Heart right ventricle (tissue), 16 donors: ENCODE measurements around the gene GLS2. TPM values are rescaled to one million over a fixed set of nuclear protein-coding genes. Genes with fewer than 3 reads are reported as not detected.
A peak's percentile ranks its signal among the peaks of the same experiment; 100 is the strongest.

Experiments
- ATAC-seq, 8 donors: fragments of 200-7000 bp; cut with Tn5 transposase; one replicate each; pipeline ENCODE4 v1.9.1; 2020; ENCODE audit warnings: mild to moderate bottlenecking in 8 of 8, moderate library complexity in 8 of 8, moderate number of reproducible peaks in 1 of 8
- DNase-seq, 2 donors: peaks; one replicate each; pipeline ENCODE4 v3.0.0-alpha.2; 2020
- H3K27ac ChIP-seq, 10 donors: fragments of 200-600 bp; sonication (generic) in 2 of 10; one replicate each; pipeline versions ENCODE4 v1.5.0 to v1.8.0; 2020 to 2022; ENCODE audit warnings: mild to moderate bottlenecking in 3 of 10
- H3K27me3 ChIP-seq, 7 donors: fragments of 200-600 bp; one replicate each; pipeline ENCODE4 v1.8.0; 2021 to 2022; ENCODE audit warnings: mild to moderate bottlenecking in 2 of 7
- H3K36me3 ChIP-seq, 9 donors: fragments of 200-600 bp; sonication (generic) in 1 of 9; one replicate each; pipeline versions ENCODE4 v1.5.0 to v1.8.0; 2020 to 2022; ENCODE audit warnings: mild to moderate bottlenecking in 2 of 9
- H3K4me1 ChIP-seq, 9 donors: fragments of 200-600 bp; sonication (generic) in 1 of 9; one replicate each; pipeline versions ENCODE4 v1.5.0 to v1.8.0; 2020 to 2022; ENCODE audit warnings: mild to moderate bottlenecking in 4 of 9
- H3K4me3 ChIP-seq, 10 donors: fragments of 200-600 bp; sonication (generic) in 2 of 10; one replicate each; pipeline versions ENCODE4 v1.5.0 to v1.8.0; 2020 to 2022; ENCODE audit warnings: mild to moderate bottlenecking in 7 of 10, moderate library complexity in 2 of 10
- H3K9me3 ChIP-seq, 11 donors: fragments of 200-600 bp in 10 of 11; sonication (generic) in 2 of 11; one replicate each; pipeline versions ENCODE4 v1.5.0 to v1.8.0; 2013 to 2022; ENCODE audit warnings: mild to moderate bottlenecking in 2 of 11, control low read depth in 1 of 11, moderate library complexity in 1 of 11
- CTCF ChIP-seq, 9 donors: fragments of 200-600 bp; sonication (generic) in 2 of 9; IDR thresholded peaks; one replicate each; pipeline versions ENCODE4 v1.5.0 to v1.8.0; 2021 to 2022; ENCODE audit warnings: antibody characterized with exemption in 9 of 9, mild to moderate bottlenecking in 5 of 9, moderate library complexity in 1 of 9
- WGBS, 2 donors: extraction: QIAGEN DNeasy Blood & Tissue Kit; methylation state at CpG; one replicate each; pipeline ENCODE4 v1.1.7; 2013; ENCODE audit warnings: inconsistent platforms in 1 of 2; 5-methylcytosine and 5-hydroxymethylcytosine counted together
- intact Hi-C, 10 donors: fragments of 100-400 bp; cut with DNase I; formaldehyde crosslinking; loops; one replicate each; pipeline versions ENCODE4 v1.11.1 to v1.14.2; 2022
- polyA plus RNA-seq, 2 donors: library from polyadenylated mRNA; stranded (reverse); fragments of 200-250 nt; gene quantifications; one replicate each; pipeline ENCODE4 v1.2.3, GENCODE V29; 2013
- total RNA-seq, 10 donors: library from RNA; stranded (reverse); fragmentation: NEBNext Ultra II Directional in 3 of 10; extraction: Animal tissue kit (Norgen Biotek cat#: 25700) in 3 of 10; gene quantifications; one replicate each; pipeline versions ENCODE4 v1.2.1 to v1.2.4, GENCODE V29; 2021 to 2023
- donor health status: Arrhythmogenic right ventricular cardiomyopathy.
- donor health status: ischemic (EF 13 %, LVEDD 7.1; RV severe dilation, severe dysfunction).
- donor health status: healthy with polysubstance abuse.
- donor health status: DM: no; HTN: yes; CAD: no.
- donor health status: DM: no; HTN: no; CAD: no.
- donor health status: ischemic (EF 25% LVEDD 6.9; RV normal size, moderate dysfunction).
- donor health status: ischemic (EF 25% LVEDD 5.7; RV mildly dilated, moderate dysfunction).
- donor health status: healthy.
- donor health status: DM: yes; HTN: yes; CAD: no.
- donor health status: Ischemic cardiomyopathy.
- donor health status: ischemic (EF 35%, LVEDD 5.7; RV mildly dilated, moderate dysfunction).
- donor health status: nonischemic (EF 11% LVEDD 7.7; RV severe dilation, severe dysfunction).
- donor health status: DM: yes; HTN: yes; CAD: no.
- donor health status: PGD.
- donor health status: ischemic (EF 29% LVEDD 5.4; RV normal size, mild dysfunction).
- donor health status: nonischemic (EF 23%, LVEDD 6.1; RV moderate dilation, normal function).

The GLS2 gene
- total and polyA plus RNA-seq, 12 donors: 0.19 to 1.4 (median 0.52) TPM

DNA sequence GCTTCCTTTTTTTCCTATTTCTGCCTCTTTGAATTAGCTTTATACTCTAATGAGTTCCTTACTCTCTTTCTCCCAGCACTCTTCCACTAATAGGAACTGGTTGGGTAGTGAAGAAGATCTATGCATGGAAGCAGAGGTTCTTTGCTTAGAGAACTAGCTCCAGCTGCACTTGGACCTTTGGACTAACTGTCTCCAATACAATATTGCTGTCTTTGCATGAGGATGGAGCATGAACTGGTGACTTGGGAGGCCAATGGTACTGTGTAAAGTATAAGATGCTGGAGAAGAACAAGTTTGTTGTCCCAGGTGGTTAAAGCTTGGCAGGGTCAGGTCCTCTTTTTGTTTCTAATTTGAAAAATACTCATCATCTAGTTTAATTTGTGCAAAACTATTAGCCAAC lies 2.4 kb upstream of the GLS2 start:
- no peaks in the 10 kb centered on the region for H3K36me3 ChIP-seq
- H3K4me3 ChIP-seq: no peak overlapping the region
- H3K27ac ChIP-seq: no peak overlapping the region
- peaks cover 0 to 58% (median 0%) of the 10 kb centered on the region in 7 donors for H3K27me3 ChIP-seq
- ATAC-seq (no peak), DNase-seq (no peak)
- peaks cover 0 to 21% (median 12%) of the 10 kb centered on the region in 9 donors for H3K4me1 ChIP-seq
- TF ChIP-seq CTCF (IDR thresholded peaks at IDR 0.05): no peak
- intact Hi-C loops: no loop called here
- H3K9me3 ChIP-seq: peaks cover 0 to 4% (median 0%) of the 10 kb centered on the region in 11 donors

DNA sequence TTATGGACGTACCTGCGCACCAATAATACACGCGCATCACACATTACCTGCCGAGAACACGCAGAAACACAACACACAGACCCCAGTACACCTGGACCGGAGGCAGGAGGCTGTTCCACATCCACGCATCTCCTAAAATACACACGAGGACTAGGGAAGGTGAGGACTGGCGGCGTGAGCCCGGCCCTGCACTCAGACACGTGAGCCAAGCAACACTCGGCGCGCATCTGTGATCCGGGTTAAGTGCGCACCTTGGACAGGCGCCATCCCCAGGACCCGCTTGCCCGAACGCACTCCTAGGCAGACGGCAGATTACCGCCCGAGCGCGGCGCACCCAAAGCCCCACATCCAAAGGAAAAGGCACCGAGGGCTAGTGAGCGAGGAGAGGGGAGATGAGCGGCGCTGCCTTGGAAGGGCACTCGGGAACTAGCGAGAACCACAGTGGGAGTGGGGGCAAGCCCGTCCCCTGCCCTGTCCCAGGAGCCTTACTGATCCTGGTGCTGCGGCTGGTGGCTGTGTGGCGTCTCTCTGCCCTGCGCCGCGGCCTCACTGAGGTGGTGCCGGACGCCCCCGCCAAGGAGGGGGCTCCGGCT lies 417 bp downstream of the GLS2 start:
- Histone ChIP-seq H3K27ac (no peak overlapping the region), H3K36me3 (no peaks in the 10 kb centered on the region), H3K27me3 (peaks cover 0 to 55% (median 0%) of the 10 kb centered on the region in 7 donors), H3K4me3 (peak overlapping the region; percentile 47 to 91 (median 61)), H3K9me3 (peaks cover 0 to 4% (median 0%) of the 10 kb centered on the region in 11 donors), H3K4me1 (peaks cover 0 to 21% (median 12%) of the 10 kb centered on the region in 9 donors)
- DNase-seq (peak; percentile 10 to 32), ATAC-seq (peak; percentile 43 to 63 (median 56))
- 5 to 6% methylated on average over 44 of the region's 44 CpGs for WGBS, 2 donors
- no peak for TF ChIP-seq CTCF (IDR thresholded peaks at IDR 0.05)
- intact Hi-C loops: no loop called here

- 81 to 89% methylated on average over 12 of the region's 12 CpGs for WGBS, 2 donors
- Histone ChIP-seq H3K9me3 (peaks cover 0 to 4% (median 0%) of the 10 kb centered on the region in 11 donors), H3K4me1 (peaks cover 0 to 21% (median 12%) of the 10 kb centered on the region in 9 donors), H3K27me3 (peaks cover 0 to 47% (median 0%) of the 10 kb centered on the region in 7 donors), H3K36me3 (no peaks in the 10 kb centered on the region), H3K4me3 (no peak overlapping the region), H3K27ac (no peak overlapping the region)
- no peak for ATAC-seq
- intact Hi-C loops: no loop called here
- TF ChIP-seq CTCF (IDR thresholded peaks at IDR 0.05): no peak
- no peak for DNase-seq
Observed at GRCh38 chr12:56486694-56487093, 1.3 kb downstream of the GLS2 start.

DNA sequence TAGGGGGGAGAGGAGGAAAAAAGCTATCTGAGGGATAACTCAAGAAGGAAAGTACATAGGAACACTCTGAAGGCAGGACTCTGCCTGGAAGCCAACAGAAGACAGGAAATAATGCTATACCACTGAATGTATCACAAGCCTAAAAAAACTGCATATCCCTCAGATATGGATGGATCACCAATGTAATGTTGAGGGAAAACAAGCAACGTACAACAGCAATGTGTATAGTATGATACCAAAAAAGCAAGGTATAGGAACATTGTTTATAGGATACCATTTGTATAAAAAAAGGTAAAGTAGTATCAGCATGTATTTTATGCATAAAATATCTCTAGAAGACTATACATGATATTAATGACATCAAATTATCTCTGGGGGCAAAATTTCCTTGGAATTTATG lies 3.4 kb downstream of the GLS2 start:
- peaks cover 0 to 4% (median 0%) of the 10 kb centered on the region in 11 donors for H3K9me3 ChIP-seq
- H3K36me3 ChIP-seq: no peaks in the 10 kb centered on the region

More for the DNA sequence above, 3.4 kb downstream of the GLS2 start:
- DNase-seq: no peak
- ATAC-seq: no peak
- Histone ChIP-seq H3K27ac (no peak overlapping the region), H3K4me1 (peaks cover 0 to 21% (median 12%) of the 10 kb centered on the region in 9 donors), H3K27me3 (peaks cover 0 to 28% (median 0%) of the 10 kb centered on the region in 7 donors), H3K4me3 (no peak overlapping the region)
- intact Hi-C loops: no loop called here
- 90 to 91% methylated on average over 1 of the region's 1 CpG for WGBS, 2 donors
- TF ChIP-seq CTCF (IDR thresholded peaks at IDR 0.05): no peak
